AG04450 (cell line): ENCODE data around the gene IFI27L2. TPM values are rescaled to one million over a fixed set of nuclear protein-coding genes. Genes with fewer than 3 reads are reported as not detected.

Experiments used
- CTCF ChIA-PET: fragments of 300-600, 350-600 bp; formaldehyde crosslinking; extraction: SDS; loops from one replicate; lab custom pipeline; 2022; ENCODE audit warnings: antibody characterized with exemption, inconsistent platforms; lab: Charles Lee
- POLR2A ChIA-PET: fragments of 350-600 bp; formaldehyde crosslinking; extraction: SDS; loops from one replicate; lab custom pipeline; 2021; ENCODE audit warnings: antibody characterized with exemption, inconsistent platforms; lab: Yijun Ruan, JAX
- DNase-seq: peaks from one replicate; pipeline ENCODE4 v3.0.0-alpha.2; 2011; ENCODE audit warnings: low read depth, low spot score
- H3K27ac ChIP-seq: one replicate; pipeline ENCODE4 v1.5.1; 2012; ENCODE audit warnings: low read depth, low read length, control low read depth
- H3K27me3 ChIP-seq: one replicate; pipeline ENCODE4 v1.6.0; 2012; ENCODE audit warnings: low read length; ENCODE audit not compliant: control insufficient read depth, insufficient read depth
- H3K4me3 ChIP-seq: 2 replicates; pipeline ENCODE4 v1.5.1; 2011; ENCODE audit warnings: mild to moderate bottlenecking, low read depth, low read length, control low read depth
- H3K9me3 ChIP-seq: 2 replicates; pipeline ENCODE4 v1.5.1; 2012; ENCODE audit warnings: low read length; ENCODE audit not compliant: control insufficient read depth, insufficient read depth
- CTCF ChIP-seq: IDR thresholded peaks from 2 replicates; pipeline ENCODE4 v1.5.1; 2011; ENCODE audit warnings: low read depth, low read length, control low read depth, inconsistent platforms
- polyA plus RNA-seq: library from polyadenylated mRNA; depleted of rRNA; stranded (reverse); fragments of >200 nt; gene quantifications from 2 replicates; pipeline ENCODE4 v1.2.3, GENCODE V29; 2011

IFI27L2 gene
- polyA plus RNA-seq, 1 experiment: 81.9 TPM

- Histone ChIP-seq H3K27ac (no peak overlapping the region), H3K4me3 (no peak overlapping the region), H3K27me3 (peaks cover 3% of the 10 kb centered on the region), H3K9me3 (peaks cover 2% of the 10 kb centered on the region; the same call in 1 of the 2 replicates)
- POLR2A ChIA-PET: no interaction called here
- peak; percentile 33 for DNase-seq
- CTCF ChIA-PET: interaction anchor here (0.6 to 5.2 kb wide), 63 partner anchors 8 to 1409 kb away, joined by 3 to 84 read pairs (median 4); partner anchors contain the start of genes DDX24, IFI27, IFI27L1 and PPP4R4
- peak; percentile 85 for TF ChIP-seq CTCF
These were observed 3.0 kb upstream of the IFI27L2 start for GRCh38 chr14:94132285-94132887.

GRCh38 chr14:94129758-94130414 is 482 bp upstream of the IFI27L2 start:
- ChIA-PET CTCF (interaction anchor here (0.5 to 5.2 kb wide), 17 partner anchors 13 to 855 kb away, joined by 3 to 84 read pairs (median 6); partner anchors contain the start of genes DDX24 and IFI27L1), POLR2A (interaction anchor here (0.6 to 0.7 kb wide), 2 partner anchors 33 to 120 kb away, joined by 3 read pairs; no protein-coding TSS in a partner anchor)
- Histone ChIP-seq H3K27ac (no peak overlapping the region), H3K27me3 (peaks cover 3% of the 10 kb centered on the region), H3K9me3 (no peaks in the 10 kb centered on the region), H3K4me3 (peak overlapping the region; percentile 72)
- no peak for DNase-seq
- TF ChIP-seq CTCF: no peak

GRCh38 chr14:94128216-94128839 is 1.1 kb downstream of the IFI27L2 start:
- CTCF ChIA-PET: interaction anchor here (0.6 to 5.2 kb wide), 10 partner anchors 8 to 1015 kb away, joined by 3 to 84 read pairs (median 7); partner anchors contain the start of genes DDX24 and IFI27L1
- no peak for TF ChIP-seq CTCF
- DNase-seq: no peak
- Histone ChIP-seq H3K27ac (no peak overlapping the region), H3K9me3 (no peaks in the 10 kb centered on the region), H3K27me3 (peaks cover under 1% of the 10 kb centered on the region), H3K4me3 (peak overlapping the region; percentile 72)
- POLR2A ChIA-PET: interaction anchor here (0.7 to 0.9 kb wide), 2 partner anchors 47 to 67 kb away, joined by 6 to 8 read pairs; partner anchors contain the start of genes DDX24 and IFI27L1

GRCh38 chr14:94127330-94127729 is 2.1 kb downstream of the IFI27L2 start:
- POLR2A ChIA-PET: no interaction called here
- CTCF ChIA-PET: interaction anchor here (0.9 kb wide), 1 partner anchor 91 kb away, joined by 4 read pairs; no protein-coding TSS in a partner anchor
- no peaks in the 10 kb centered on the region for H3K9me3 ChIP-seq
- H3K4me3 ChIP-seq: no peak overlapping the region
- no peak overlapping the region for H3K27ac ChIP-seq
- TF ChIP-seq CTCF: no peak
- H3K27me3 ChIP-seq: no peaks in the 10 kb centered on the region
- no peak for DNase-seq
